Right ventricle myocardium superior (tissue), 1 donor: ENCODE data around the gene UBAP2. TPM values are rescaled to one million over a fixed set of nuclear protein-coding genes. Genes with fewer than 3 reads are reported as not detected.

Source experiments
- ATAC-seq: fragments of 200-7000 bp; cut with Tn5 transposase; one replicate; pipeline ENCODE4 v1.9.1; 2020; ENCODE audit warnings: mild to moderate bottlenecking; ENCODE audit not compliant: poor library complexity
- DNase-seq: peaks from one replicate; pipeline ENCODE4 v3.0.0-alpha.2; 2020
- intact Hi-C: fragments of 100-400 bp; cut with DNase I; formaldehyde crosslinking; loops from one replicate; pipeline ENCODE4 v1.11.2; 2022
- total RNA-seq: library from RNA; stranded (reverse); fragmentation: NEBNext Ultra II Directional; extraction: Animal tissue kit (Norgen Biotek cat#: 25700); gene quantifications from one replicate; pipeline ENCODE4 v1.2.1, GENCODE V29; 2021
- donor health status: DM: no; HTN: yes; CAD: no; lungs with severe emphysema.

UBAP2 gene
- total RNA-seq, 1 donor from 2014 or later: 26.6 TPM

GRCh38 chr9:33906769-33907168 lies 141.9 kb downstream of the UBAP2 start:
- ATAC-seq (no peak), DNase-seq (no peak)
- intact Hi-C loops: no loop called here

- intact Hi-C loops: no loop called here
- ATAC-seq (no peak), DNase-seq (no peak)
Measured at GRCh38 chr9:33905137-33905536, 143.6 kb downstream of the UBAP2 start.

GRCh38 chr9:33903157-33903780 lies 145.4 kb downstream of the UBAP2 start:
- DNase-seq: no peak
- intact Hi-C loops: no loop called here
- no peak for ATAC-seq

GRCh38 chr9:33894316-33894715 lies 154.4 kb downstream of the UBAP2 start:
- no peak for ATAC-seq
- intact Hi-C loops: no loop called here
- DNase-seq: no peak

- ATAC-seq: no peak
- no peak for DNase-seq
- intact Hi-C loops: no loop called here
Measured at GRCh38 chr9:33893861-33894260, 154.8 kb downstream of the UBAP2 start.

GRCh38 chr9:33885948-33886347 lies 162.7 kb downstream of the UBAP2 start:
- no peak for DNase-seq
- intact Hi-C loops: no loop called here
- no peak for ATAC-seq

- intact Hi-C loops: no loop called here
- DNase-seq: no peak
- peak; percentile 36 for ATAC-seq
Measured at GRCh38 chr9:33884856-33885701, 163.6 kb downstream of the UBAP2 start.

- no peak for DNase-seq
- intact Hi-C loops: no loop called here
- ATAC-seq: no peak
Measured at GRCh38 chr9:33881635-33882034, 167.1 kb downstream of the UBAP2 start.

- ATAC-seq: peak; percentile 5
- intact Hi-C loops: no loop called here
- no peak for DNase-seq
Measured at GRCh38 chr9:33880211-33881089, 168.2 kb downstream of the UBAP2 start.

GRCh38 chr9:33878691-33879366 lies 169.9 kb downstream of the UBAP2 start:
- intact Hi-C loops: no loop called here
- ATAC-seq: no peak
- DNase-seq: no peak

GRCh38 chr9:33877727-33878489 lies 170.8 kb downstream of the UBAP2 start:
- DNase-seq (no peak), ATAC-seq (no peak)
- intact Hi-C loops: no loop called here

Other genes starting within 250 kb of the UBAP2 start
- 44.4 TPM for gene UBE2R2, start 231.7 kb downstream of the UBAP2 start, total RNA-seq
- 14.8 TPM for gene DCAF12, start 77.8 kb upstream of the UBAP2 start, total RNA-seq
- 44.0 TPM for gene UBAP1, start 130.2 kb upstream of the UBAP2 start, total RNA-seq